Activated CD8-positive, alpha-beta memory T cell treated with anti-CD3 and anti-CD28 coated beads for 24 hours (primary cell): ENCODE results near the gene EDRF1.
"Not testable (repeated sequence)": the region's sequence is repeated elsewhere in the genome, so short reads cannot be mapped to it uniquely, and the experiment has no call there.

ENCODE experiments used
- DNase-seq: peaks from one replicate; pipeline ENCODE4 v3.0.0-alpha.2; 2020

EDRF1 gene

GRCh38 chr10:125707541-125708468 lies 11.7 kb upstream of the EDRF1 start:
- no peak for DNase-seq

GRCh38 chr10:125708971-125709503 lies 10.5 kb upstream of the EDRF1 start:
- no peak for DNase-seq

GRCh38 chr10:125709553-125710474 lies 9.7 kb upstream of the EDRF1 start:
- DNase-seq = no peak

- DNase-seq = no peak
Observed at GRCh38 chr10:125711110-125711750, 8.3 kb upstream of the EDRF1 start.

- not testable (repeated sequence) for DNase-seq
Observed at GRCh38 chr10:125714728-125715127, 4.8 kb upstream of the EDRF1 start.

GRCh38 chr10:125720002-125720382 lies 483 bp downstream of the EDRF1 start:
- DNase-seq = no peak

- DNase-seq = no peak
Observed at GRCh38 chr10:125721035-125721434, 1.5 kb downstream of the EDRF1 start.

GRCh38 chr10:125722811-125723210 lies 3.3 kb downstream of the EDRF1 start:
- no peak for DNase-seq

- DNase-seq = no peak
Observed at GRCh38 chr10:125726914-125727313, 7.4 kb downstream of the EDRF1 start.

GRCh38 chr10:125727436-125727835 lies 7.9 kb downstream of the EDRF1 start:
- DNase-seq = no peak

GRCh38 chr10:125734148-125734547 lies 14.6 kb downstream of the EDRF1 start:
- DNase-seq = no peak

- no peak for DNase-seq
Observed at GRCh38 chr10:125734823-125735222, 15.3 kb downstream of the EDRF1 start.

GRCh38 chr10:125738206-125738605 lies 18.7 kb downstream of the EDRF1 start:
- DNase-seq = no peak

GRCh38 chr10:125739994-125740679 lies 20.6 kb downstream of the EDRF1 start:
- DNase-seq = no peak

- DNase-seq = no peak
Observed at GRCh38 chr10:125742465-125742864, 23.0 kb downstream of the EDRF1 start.

- DNase-seq = no peak
Observed at GRCh38 chr10:125744909-125745308, 25.4 kb downstream of the EDRF1 start.

GRCh38 chr10:125747417-125747816 lies 27.9 kb downstream of the EDRF1 start:
- DNase-seq = no peak

GRCh38 chr10:125756196-125756595 lies 36.7 kb downstream of the EDRF1 start:
- no peak for DNase-seq

- no peak for DNase-seq
Observed at GRCh38 chr10:125756853-125757487, 37.5 kb downstream of the EDRF1 start.

GRCh38 chr10:125757742-125758141 lies 38.2 kb downstream of the EDRF1 start:
- no peak for DNase-seq

- DNase-seq = no peak
Observed at GRCh38 chr10:125761961-125762360, 42.5 kb downstream of the EDRF1 start.
